ENCODE measurements around the gene PROK1. TPM values are rescaled to one million over a fixed set of nuclear protein-coding genes. Genes with fewer than 3 reads are reported as not detected.

Gene PROK1
- total and polyA plus RNA-seq, 10 of the 15 experiments (the other 5 are each of a cell fraction or from before 2014, with no cell fraction given): not detected

GRCh38 chr1:110418729-110419128 is 32.2 kb upstream of the PROK1 start:
- H3K36me3 ChIP-seq (ENCODE audit: control insufficient read depth in 2 of 2, insufficient read depth in 2 of 2, low read length in 1 of 2): no peaks in the 10 kb centered on the region
- ChIA-PET SMC1A (ENCODE audit: uncharacterized antibody, unreplicated experiment) (no interaction called here), POLR2A (no interaction called here), RAD21 (ENCODE audit: unreplicated experiment) (no interaction called here), CTCF (interaction anchor here (4.3 kb wide), 1 partner anchor 78 kb away, joined by 22 read pairs; no protein-coding TSS in a partner anchor)
- no peak overlapping the region for H3K9ac ChIP-seq (ENCODE audit: control insufficient read depth, insufficient read depth, low read length)
- H3K79me2 ChIP-seq (ENCODE audit: control insufficient read depth, insufficient read depth, low read length): no peaks in the 10 kb centered on the region
- intact Hi-C loops (cut with micrococcal nuclease; ENCODE audit: unreplicated experiment) (loop anchor here (10.0 kb wide), 1 partner anchor 366 kb away; no protein-coding TSS in a partner anchor), in situ Hi-C loops (cut with MboI) (no loop called here)
- FAIRE-seq (no peak), DNase-seq (ENCODE audit: low read depth, low spot score) (no peak), ATAC-seq (no peak)
- no TSS peak for BruUV-seq (replicated peaks)
- no peak overlapping the region for H3K4me2 ChIP-seq (ENCODE audit: control insufficient read depth, insufficient read depth)
- no peak overlapping the region for H2AFZ ChIP-seq (ENCODE audit: control insufficient read depth, low read depth, low read length)
- no peak overlapping the region for H3K4me3 ChIP-seq
- TF ChIP-seq BHLHE40 (IDR thresholded peaks at IDR 0.05; ENCODE audit: borderline replicate concordance in 1 of 2, low read depth in 2 of 2, low read length in 1 of 2): no peak
- TF ChIP-seq, protein P1, sequence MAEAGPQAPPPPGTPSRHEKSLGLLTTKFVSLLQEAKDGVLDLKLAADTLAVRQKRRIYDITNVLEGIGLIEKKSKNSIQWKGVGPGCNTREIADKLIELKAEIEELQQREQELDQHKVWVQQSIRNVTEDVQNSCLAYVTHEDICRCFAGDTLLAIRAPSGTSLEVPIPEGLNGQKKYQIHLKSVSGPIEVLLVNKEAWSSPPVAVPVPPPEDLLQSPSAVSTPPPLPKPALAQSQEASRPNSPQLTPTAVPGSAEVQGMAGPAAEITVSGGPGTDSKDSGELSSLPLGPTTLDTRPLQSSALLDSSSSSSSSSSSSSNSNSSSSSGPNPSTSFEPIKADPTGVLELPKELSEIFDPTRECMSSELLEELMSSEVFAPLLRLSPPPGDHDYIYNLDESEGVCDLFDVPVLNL (IDR thresholded peaks at IDR 0.05; ENCODE audit: low read depth, low read length): no peak
- TF ChIP-seq YY1 (IDR thresholded peaks at IDR 0.05; ENCODE audit: low read depth, low read length): no peak
- TF ChIP-seq NR2C2 (IDR thresholded peaks at IDR 0.05; ENCODE audit: borderline replicate concordance, control insufficient read depth, insufficient read length, low read depth): no peak
- no peak for TF ChIP-seq TCF3 (IDR thresholded peaks at IDR 0.05; ENCODE audit: borderline replicate concordance, insufficient read depth, low read depth, low read length)
- TF ChIP-seq HDAC6 (IDR thresholded peaks at IDR 0.05; ENCODE audit: unreplicated experiment): no peak
- TF ChIP-seq, protein P2, sequence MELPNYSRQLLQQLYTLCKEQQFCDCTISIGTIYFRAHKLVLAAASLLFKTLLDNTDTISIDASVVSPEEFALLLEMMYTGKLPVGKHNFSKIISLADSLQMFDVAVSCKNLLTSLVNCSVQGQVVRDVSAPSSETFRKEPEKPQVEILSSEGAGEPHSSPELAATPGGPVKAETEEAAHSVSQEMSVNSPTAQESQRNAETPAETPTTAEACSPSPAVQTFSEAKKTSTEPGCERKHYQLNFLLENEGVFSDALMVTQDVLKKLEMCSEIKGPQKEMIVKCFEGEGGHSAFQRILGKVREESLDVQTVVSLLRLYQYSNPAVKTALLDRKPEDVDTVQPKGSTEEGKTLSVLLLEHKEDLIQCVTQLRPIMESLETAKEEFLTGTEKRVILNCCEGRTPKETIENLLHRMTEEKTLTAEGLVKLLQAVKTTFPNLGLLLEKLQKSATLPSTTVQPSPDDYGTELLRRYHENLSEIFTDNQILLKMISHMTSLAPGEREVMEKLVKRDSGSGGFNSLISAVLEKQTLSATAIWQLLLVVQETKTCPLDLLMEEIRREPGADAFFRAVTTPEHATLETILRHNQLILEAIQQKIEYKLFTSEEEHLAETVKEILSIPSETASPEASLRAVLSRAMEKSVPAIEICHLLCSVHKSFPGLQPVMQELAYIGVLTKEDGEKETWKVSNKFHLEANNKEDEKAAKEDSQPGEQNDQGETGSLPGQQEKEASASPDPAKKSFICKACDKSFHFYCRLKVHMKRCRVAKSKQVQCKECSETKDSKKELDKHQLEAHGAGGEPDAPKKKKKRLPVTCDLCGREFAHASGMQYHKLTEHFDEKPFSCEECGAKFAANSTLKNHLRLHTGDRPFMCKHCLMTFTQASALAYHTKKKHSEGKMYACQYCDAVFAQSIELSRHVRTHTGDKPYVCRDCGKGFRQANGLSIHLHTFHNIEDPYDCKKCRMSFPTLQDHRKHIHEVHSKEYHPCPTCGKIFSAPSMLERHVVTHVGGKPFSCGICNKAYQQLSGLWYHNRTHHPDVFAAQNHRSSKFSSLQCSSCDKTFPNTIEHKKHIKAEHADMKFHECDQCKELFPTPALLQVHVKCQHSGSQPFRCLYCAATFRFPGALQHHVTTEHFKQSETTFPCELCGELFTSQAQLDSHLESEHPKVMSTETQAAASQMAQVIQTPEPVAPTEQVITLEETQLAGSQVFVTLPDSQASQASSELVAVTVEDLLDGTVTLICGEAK (IDR thresholded peaks at IDR 0.05; ENCODE audit: borderline replicate concordance): no peak
- no peak for TF ChIP-seq MYB (IDR thresholded peaks at IDR 0.05; ENCODE audit: borderline replicate concordance, low read depth, low read length)
- no peak for TF ChIP-seq EP300 (IDR thresholded peaks at IDR 0.05; ENCODE audit: borderline replicate concordance in 1 of 2, control insufficient read depth in 1 of 2, low read depth in 2 of 2, low read length in 2 of 2)
- H3K9me3 ChIP-seq (replicated peaks; ENCODE audit: control insufficient read depth, insufficient read depth, low read length): no peaks in the 10 kb centered on the region
- H4K20me1 ChIP-seq (ENCODE audit: control insufficient read depth, insufficient read depth): no peaks in the 10 kb centered on the region
- peaks cover 0 to 2% of the 10 kb centered on the region in 2 experiments; a peak in 2 of 4 replicates for H3K27me3 ChIP-seq (replicated peaks in 1 of 2; ENCODE audit: control insufficient read depth in 2 of 2, insufficient read depth in 2 of 2, low read length in 1 of 2)
- WGBS (ENCODE audit: insufficient coverage, insufficient replicate concordance, low lambda C conversion rate, missing lambda C conversion rate): 63% methylated on average over 1 of the region's 1 CpG
- H3K27ac ChIP-seq (ENCODE audit: control insufficient read depth, insufficient read depth): no peak overlapping the region
- no peaks in the 10 kb centered on the region for H3K4me1 ChIP-seq (ENCODE audit: control insufficient read depth, insufficient read depth, low read length)
